Vagina (tissue), 2 donors: ENCODE measurements around the gene DAB1.

Experiments
- POLR2A ChIP-seq, 2 donors: fragments of 450-650 bp; IDR thresholded peaks; one replicate each; pipeline ENCODE4 v1.6.1; 2017; ENCODE audit warnings: antibody characterized with exemption in 2 of 2, mild to moderate bottlenecking in 2 of 2, moderate library complexity in 2 of 2
- TF ChIP-seq, protein P1 (sequence below), 3 experiments: fragments of 450-650 bp in 2 of 3; fragments of 200-600 bp in 1 of 3; sonication (generic) in 1 of 3; IDR thresholded peaks; one replicate each; pipeline ENCODE4 v1.5.1; 2017 to 2019; ENCODE audit warnings: antibody characterized with exemption in 3 of 3, mild to moderate bottlenecking in 2 of 3, moderate library complexity in 2 of 3

DNA sequence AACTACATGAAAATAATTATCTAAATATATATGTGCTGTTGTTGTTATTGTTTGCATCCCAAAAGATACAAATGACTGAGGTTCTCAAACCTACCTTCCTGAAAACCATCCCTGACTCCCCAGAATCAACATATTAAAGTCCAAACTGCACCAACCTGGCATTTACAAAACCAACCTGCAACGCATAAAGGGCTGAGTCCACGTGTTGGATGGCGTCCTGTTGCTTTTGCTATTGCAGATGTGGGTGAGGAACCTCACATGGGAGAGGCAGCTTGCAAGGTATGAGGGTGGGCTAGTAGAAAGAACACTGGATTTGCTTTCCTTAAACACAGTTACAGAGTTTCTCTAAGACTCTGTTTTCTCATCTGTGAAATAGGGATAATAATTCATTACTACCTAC, 456.5 kb downstream of the DAB1 start:
- TF ChIP-seq, protein P1, sequence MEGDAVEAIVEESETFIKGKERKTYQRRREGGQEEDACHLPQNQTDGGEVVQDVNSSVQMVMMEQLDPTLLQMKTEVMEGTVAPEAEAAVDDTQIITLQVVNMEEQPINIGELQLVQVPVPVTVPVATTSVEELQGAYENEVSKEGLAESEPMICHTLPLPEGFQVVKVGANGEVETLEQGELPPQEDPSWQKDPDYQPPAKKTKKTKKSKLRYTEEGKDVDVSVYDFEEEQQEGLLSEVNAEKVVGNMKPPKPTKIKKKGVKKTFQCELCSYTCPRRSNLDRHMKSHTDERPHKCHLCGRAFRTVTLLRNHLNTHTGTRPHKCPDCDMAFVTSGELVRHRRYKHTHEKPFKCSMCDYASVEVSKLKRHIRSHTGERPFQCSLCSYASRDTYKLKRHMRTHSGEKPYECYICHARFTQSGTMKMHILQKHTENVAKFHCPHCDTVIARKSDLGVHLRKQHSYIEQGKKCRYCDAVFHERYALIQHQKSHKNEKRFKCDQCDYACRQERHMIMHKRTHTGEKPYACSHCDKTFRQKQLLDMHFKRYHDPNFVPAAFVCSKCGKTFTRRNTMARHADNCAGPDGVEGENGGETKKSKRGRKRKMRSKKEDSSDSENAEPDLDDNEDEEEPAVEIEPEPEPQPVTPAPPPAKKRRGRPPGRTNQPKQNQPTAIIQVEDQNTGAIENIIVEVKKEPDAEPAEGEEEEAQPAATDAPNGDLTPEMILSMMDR (IDR thresholded peaks at IDR 0.05): no peak
- TF ChIP-seq POLR2A (IDR thresholded peaks at IDR 0.05): no peak
